Measurements from ENCODE around the gene FBXO36.

GRCh38 chr2:229943770-229944449, 21.6 kb downstream of the FBXO36 start:
- TF ChIP-seq RAD21 (IDR thresholded peaks at IDR 0.05; ENCODE audit: low read length) (no peak), POLR2A (IDR thresholded peaks at IDR 0.05; ENCODE audit: low read depth, low read length) (no peak), CTCF (conservative IDR thresholded peaks at IDR 0.05; ENCODE audit: low read depth, low read length) (no peak), MXI1 (IDR thresholded peaks at IDR 0.05; ENCODE audit: borderline replicate concordance, low read depth, low read length) (no peak), FOS (IDR thresholded peaks at IDR 0.05; ENCODE audit: low read depth, low read length) (no peak), CEBPB (IDR thresholded peaks at IDR 0.05; ENCODE audit: low read depth, low read length) (no peak), MAZ (IDR thresholded peaks at IDR 0.05; ENCODE audit: borderline replicate concordance, low read depth, low read length) (no peak)

Data from IMR-90 (cell line).